HG03442 (cell line): ENCODE data around the gene TFDP3.

ENCODE experiments used
- ATAC-seq: cut with Tn5 transposase; IDR thresholded peaks from one replicate; pipeline ENCODE4 v1.9.1; 2021; ENCODE audit warnings: mild to moderate bottlenecking, moderate library complexity; ENCODE audit not compliant: unreplicated experiment

TFDP3 gene

DNA sequence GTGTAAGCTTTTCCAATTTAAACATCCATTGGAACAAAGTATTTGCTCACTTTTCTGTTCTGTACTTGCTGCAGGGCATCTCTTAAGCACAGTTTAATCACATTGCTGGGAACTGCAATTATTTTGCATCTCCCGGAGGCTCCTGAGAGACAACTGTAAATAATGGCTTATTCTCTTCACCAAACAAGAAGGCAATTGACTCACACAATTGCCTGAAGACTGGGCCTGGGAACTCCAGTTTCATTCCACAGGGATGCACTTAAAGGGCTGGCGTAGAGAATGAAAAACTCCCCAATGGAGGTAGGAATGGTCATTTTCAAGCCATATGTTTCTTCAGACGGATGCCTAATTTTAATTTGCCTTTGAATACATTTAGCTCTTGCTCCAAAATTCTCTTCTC lies 29.5 kb downstream of the TFDP3 start:
- ATAC-seq = no peak

DNA sequence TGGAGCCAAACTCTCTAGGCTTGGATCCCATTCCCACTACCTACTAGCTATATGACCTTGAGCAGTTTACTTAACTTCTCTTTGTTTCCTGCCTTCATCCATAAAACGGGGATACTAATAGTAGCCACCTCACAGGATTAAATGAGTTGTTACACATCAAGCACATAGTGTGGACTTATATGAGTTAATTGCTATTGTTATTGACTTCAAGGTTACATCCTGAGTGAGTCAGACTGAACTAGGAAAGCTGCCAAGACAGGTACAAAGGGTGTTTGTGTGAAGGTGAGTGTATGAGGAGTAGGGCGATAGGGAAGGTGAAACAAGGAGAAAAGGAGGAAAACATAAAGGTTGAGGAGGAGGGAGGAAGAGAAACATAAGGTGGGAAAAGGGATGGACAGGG lies 32.2 kb downstream of the TFDP3 start:
- no peak for ATAC-seq

DNA sequence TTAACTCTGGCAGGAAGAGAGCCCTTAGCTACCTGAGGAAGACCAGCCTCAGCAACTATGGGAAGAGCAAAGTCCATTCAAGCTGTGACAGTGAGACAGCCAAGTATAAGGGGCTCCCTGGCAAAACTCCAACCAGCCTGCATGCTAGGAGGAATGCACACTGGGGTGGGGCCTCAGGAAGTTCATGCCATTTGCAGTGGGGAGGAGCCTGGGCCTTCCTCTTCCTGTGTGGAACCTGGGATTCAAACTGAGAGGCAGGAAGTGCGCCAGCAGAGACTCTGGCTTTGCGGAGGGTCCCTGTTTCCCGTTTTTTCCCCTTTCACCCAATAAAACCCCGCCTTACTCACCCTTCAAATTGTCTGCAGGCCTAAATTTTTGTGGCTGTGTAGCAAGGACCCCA lies 33.0 kb downstream of the TFDP3 start:
- ATAC-seq = no peak

DNA sequence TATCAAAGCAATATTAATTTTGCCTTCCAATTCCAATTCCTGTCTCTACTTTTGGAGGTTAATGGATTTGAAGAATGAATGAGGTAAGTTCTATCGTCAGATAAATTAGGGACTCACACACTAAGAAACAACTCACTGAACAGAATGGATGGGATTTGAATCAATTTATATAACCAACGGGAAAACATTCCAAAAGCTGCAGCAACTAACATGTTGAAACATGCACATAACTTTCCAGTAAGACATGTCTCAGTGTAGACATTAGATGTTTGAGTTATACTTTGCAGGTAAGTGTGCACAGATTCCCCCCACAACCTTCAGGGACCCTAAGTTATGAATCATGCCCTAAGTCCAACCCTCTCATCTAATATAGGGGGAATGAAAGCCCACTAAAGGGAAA lies 34.3 kb downstream of the TFDP3 start:
- no peak for ATAC-seq

DNA sequence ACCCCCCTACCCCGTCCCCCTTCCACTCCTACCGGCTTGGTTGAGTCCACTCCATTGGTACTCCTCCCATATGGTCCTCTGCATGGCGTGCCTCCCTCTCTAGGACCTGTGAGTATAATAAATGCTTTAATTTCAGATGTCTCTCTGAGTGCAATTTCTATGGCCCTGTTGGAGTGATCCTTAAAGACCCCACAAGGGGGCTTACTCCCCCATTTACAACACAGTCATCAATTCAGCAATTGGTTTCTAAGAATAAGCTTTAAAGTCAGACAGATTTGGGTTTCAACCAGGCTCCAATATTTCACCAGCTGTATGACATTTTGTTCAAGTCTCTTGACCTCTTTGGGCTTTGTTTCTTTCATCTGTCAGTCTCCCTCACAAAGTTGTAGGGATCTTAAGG lies 38.7 kb downstream of the TFDP3 start:
- no peak for ATAC-seq

DNA sequence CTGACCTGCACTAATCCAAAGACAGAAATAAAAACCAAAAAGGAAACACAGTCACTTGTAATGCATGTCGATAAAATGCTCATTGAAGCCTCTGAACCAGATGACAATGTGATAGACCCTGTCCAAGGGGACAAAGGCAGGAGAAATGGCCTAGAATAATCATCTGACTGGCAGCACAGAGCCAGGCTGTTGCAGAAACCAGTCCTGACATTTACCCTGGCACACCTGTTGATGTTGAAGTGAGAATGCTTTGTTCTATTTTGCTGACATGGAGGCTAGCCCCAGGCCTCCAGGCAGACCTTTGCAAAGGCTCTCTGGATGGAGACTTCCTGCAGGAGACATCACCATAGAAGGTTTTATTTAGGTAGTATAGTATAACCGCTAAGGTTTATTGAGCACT lies 41.0 kb downstream of the TFDP3 start:
- ATAC-seq = no peak

DNA sequence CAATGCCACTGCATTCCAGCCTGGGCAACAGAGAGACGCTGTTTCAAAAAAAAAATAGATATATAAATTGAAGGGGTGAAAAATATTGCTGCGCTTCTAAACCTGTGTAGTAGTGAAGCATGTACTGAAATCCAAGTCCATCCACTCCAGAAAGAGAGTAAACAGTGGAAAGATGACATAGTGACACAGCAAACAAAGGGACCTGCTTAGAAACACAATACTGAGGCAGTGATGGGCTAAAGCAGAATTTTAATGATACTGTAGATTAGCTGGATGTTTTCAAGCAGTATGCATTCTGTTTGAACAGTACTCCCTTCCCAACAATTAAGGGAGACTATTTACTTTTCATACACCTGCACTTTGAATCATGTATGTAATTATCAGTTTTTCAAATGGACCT lies 42.5 kb downstream of the TFDP3 start:
- ATAC-seq = no peak

DNA sequence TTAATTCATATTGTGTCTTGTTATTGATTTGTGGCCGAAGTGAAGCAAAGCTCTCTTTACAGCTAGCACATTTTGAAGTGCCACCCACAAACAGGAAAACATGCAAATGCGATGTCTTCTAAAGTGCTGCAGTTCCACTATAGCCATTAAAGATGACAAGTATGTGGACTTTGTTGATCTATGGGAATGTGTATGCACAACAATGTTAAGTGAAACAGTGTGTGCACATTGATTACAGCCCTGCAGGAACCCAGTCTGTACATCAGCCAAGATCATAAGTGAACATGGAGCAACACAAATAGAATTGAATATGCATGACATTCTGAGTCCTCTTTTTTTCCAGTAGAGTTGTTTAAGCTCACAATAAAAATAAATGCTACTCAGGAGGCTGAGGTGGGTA lies 43.0 kb downstream of the TFDP3 start:
- ATAC-seq = no peak

DNA sequence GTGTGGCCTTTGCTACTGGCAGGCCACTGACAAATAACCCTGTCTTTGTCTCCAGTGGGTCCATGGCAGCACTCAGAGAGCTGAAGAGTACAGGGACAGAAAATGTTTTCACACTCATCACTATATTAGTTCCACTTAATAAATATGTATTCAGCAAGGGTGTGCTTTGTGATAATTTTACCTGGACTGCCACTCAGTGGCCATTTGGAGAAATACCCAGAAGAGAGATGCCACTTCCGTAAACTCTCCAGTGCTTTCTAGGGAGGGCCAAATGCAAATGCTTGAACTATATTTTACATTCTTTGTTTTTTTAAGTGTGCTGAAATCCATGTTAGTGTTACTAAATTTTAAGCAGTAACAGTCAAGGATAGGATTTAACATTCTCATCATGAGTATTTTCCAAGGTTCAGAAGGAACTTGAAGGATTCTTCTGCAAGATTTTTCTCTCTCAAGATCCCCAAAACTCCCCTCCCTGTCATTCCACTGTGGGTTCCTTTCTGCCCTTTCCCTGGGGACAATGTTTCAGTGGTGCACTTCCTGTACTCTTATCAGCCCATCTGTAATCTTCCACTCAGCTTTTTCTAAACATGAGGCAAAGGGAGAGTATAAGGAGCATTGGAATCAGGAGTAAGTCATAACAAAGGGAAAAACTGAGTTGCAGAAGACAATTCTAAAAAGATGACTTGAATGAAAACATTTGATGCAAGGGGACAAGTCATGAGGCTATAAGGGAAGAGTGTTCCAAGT lies 46.0 kb downstream of the TFDP3 start:
- ATAC-seq = no peak
